ENCODE data around the gene ALB. TPM values are rescaled to one million over a fixed set of nuclear protein-coding genes. Genes with fewer than 3 reads are reported as not detected.

The ALB gene
- total and polyA plus RNA-seq, 2 of the 8 experiments (the other 6 are each of a cell fraction or from before 2014, with no cell fraction given), result 0.12 TPM; not detected in 1

- FAIRE-seq (no peak), DNase-seq (ENCODE audit: low read depth in 1 of 2, low spot score in 2 of 2) (no peak)
- Histone ChIP-seq H3K18ac (ENCODE audit: extremely low read depth, low read length) (no peak overlapping the region), H2AK5ac (ENCODE audit: low read depth, low read length) (no peak overlapping the region), H3K4me3 (ENCODE audit: extremely low read depth in 1 of 4, insufficient read depth in 2 of 4, low read depth in 3 of 4, low read length in 4 of 4) (no peak overlapping the region), H4K20me1 (replicated peaks in 1 of 2; ENCODE audit: control insufficient read depth in 1 of 2, insufficient read depth in 2 of 2, low read length in 2 of 2) (no peaks in the 10 kb centered on the region), H2AFZ (ENCODE audit: low read length) (no peak overlapping the region), H3K9me3 (ENCODE audit: insufficient read depth in 2 of 2, low read depth in 1 of 2, low read length in 1 of 2) (no peaks in the 10 kb centered on the region), H3K4me2 (ENCODE audit: insufficient read depth in 1 of 2, low read depth in 2 of 2, low read length in 2 of 2) (no peak overlapping the region), H3K56ac (replicated peaks; ENCODE audit: insufficient read length, low read depth, low read length) (no peak overlapping the region), H3K4ac (replicated peaks; ENCODE audit: insufficient read length, low read depth, low read length) (no peak overlapping the region), H4K5ac (ENCODE audit: insufficient read length, low read depth, low read length) (no peak overlapping the region), H2BK15ac (ENCODE audit: low read length) (no peak overlapping the region), H3K79me1 (ENCODE audit: low read depth, low read length) (no peaks in the 10 kb centered on the region), H3K36me3 (ENCODE audit: control insufficient read depth in 2 of 4, insufficient read depth in 4 of 4, low read length in 3 of 4) (no peaks in the 10 kb centered on the region), H4K8ac (ENCODE audit: extremely low read depth, insufficient read depth, low read length) (no peak overlapping the region), H3K9ac (replicated peaks in 1 of 4; ENCODE audit: extremely low read depth in 1 of 4, low read depth in 3 of 4, low read length in 3 of 4) (no peak overlapping the region), H3K27ac (ENCODE audit: low read depth, low read length) (no peak overlapping the region), H3K23ac (ENCODE audit: insufficient read length) (no peak overlapping the region), H3K14ac (ENCODE audit: insufficient read length) (no peak overlapping the region), H2BK5ac (ENCODE audit: low read depth, low read length) (no peak overlapping the region), H3K79me2 (ENCODE audit: control insufficient read depth in 1 of 2, insufficient read depth in 2 of 2, low read length in 2 of 2) (no peaks in the 10 kb centered on the region), H4K91ac (replicated peaks; ENCODE audit: insufficient read length, low read length) (no peak overlapping the region), H3K27me3 (replicated peaks in 1 of 4; ENCODE audit: control insufficient read depth in 3 of 4, extremely low read depth in 1 of 4, insufficient read depth in 3 of 4, low read length in 3 of 4) (no peaks in the 10 kb centered on the region), H2BK120ac (replicated peaks; ENCODE audit: low read depth, low read length) (no peak overlapping the region), H2BK12ac (ENCODE audit: low read depth, low read length) (no peak overlapping the region), H3K23me2 (ENCODE audit: low read depth, low read length) (no peaks in the 10 kb centered on the region), H3K4me1 (replicated peaks in 1 of 4; ENCODE audit: control insufficient read depth in 3 of 4, insufficient read depth in 4 of 4, low read length in 3 of 4) (no peaks in the 10 kb centered on the region), H2BK20ac (ENCODE audit: low read length) (no peak overlapping the region)
- 92% methylated on average over 1 of the region's 1 CpG; no CpG with 5 or more reads in 1 of the 2 experiments for whole genome bisulfite sequencing, 2 experiments (ENCODE audit: extremely low coverage in 1 of 2, insufficient coverage in 1 of 2, insufficient read length in 1 of 2, insufficient replicate concordance in 2 of 2, low coverage in 1 of 2, low lambda C conversion rate in 2 of 2, missing lambda C conversion rate in 1 of 2)
- ChIA-PET POLR2A (ENCODE audit: partially characterized antibody) (no interaction called here), CTCF (ENCODE audit: partially characterized antibody) (interaction anchor here (0.8 to 6.9 kb wide), 6 partner anchors 7 to 142 kb away, joined by 3 to 83 read pairs (median 14); no protein-coding TSS in a partner anchor)
- TF ChIP-seq JUND (IDR thresholded peaks at IDR 0.05; ENCODE audit: low read length) (no peak), SIN3A (conservative IDR thresholded peaks at IDR 0.05 in 1 of 2, IDR thresholded peaks at IDR 0.05 in 1 of 2; ENCODE audit: low read depth in 1 of 2, low read length in 2 of 2) (no peak), NANOG (IDR thresholded peaks at IDR 0.05; ENCODE audit: insufficient read depth, low read depth, low read length, poor library complexity, severe bottlenecking) (no peak), TBP (IDR thresholded peaks at IDR 0.05; ENCODE audit: low read depth, low read length) (no peak), PHF8 (conservative IDR thresholded peaks at IDR 0.05; ENCODE audit: low read depth, low read length) (no peak), CREB1 (IDR thresholded peaks at IDR 0.05) (no peak), CEBPB (IDR thresholded peaks at IDR 0.05; ENCODE audit: low read depth, low read length) (no peak), EZH2 (IDR thresholded peaks at IDR 0.05; ENCODE audit: low read depth, low read length, severe bottlenecking) (no peak), ZNF274 (IDR thresholded peaks at IDR 0.05; ENCODE audit: borderline replicate concordance, extremely low read depth, low read length) (no peak), KDM4A (IDR thresholded peaks at IDR 0.05; ENCODE audit: low read depth, low read length, severe bottlenecking) (no peak), CBX8 (IDR thresholded peaks at IDR 0.05; ENCODE audit: borderline replicate concordance, low read depth, low read length) (no peak), EP300 (IDR thresholded peaks at IDR 0.05; ENCODE audit: borderline replicate concordance in 1 of 2, low read depth in 2 of 2, low read length in 2 of 2) (no peak)
These were observed 27.7 kb downstream of the ALB start for GRCh38 chr4:73431813-73432168.

Measured in H1 (cell line).